EH (cell line): ENCODE results near the gene MORN1.

Experiments used
- DNase-seq: peaks from one replicate; pipeline ENCODE4 v3.0.0-alpha.2; 2015; ENCODE audit warnings: low read depth

MORN1 gene

GRCh38 chr1:2385606-2386280 is 5.6 kb downstream of the MORN1 start:
- DNase-seq: no peak

- no peak for DNase-seq
Measured at GRCh38 chr1:2384941-2385481, 6.3 kb downstream of the MORN1 start.

- no peak for DNase-seq
Measured at GRCh38 chr1:2384130-2384860, 7.1 kb downstream of the MORN1 start.

GRCh38 chr1:2383576-2383975 is 7.8 kb downstream of the MORN1 start:
- no peak for DNase-seq

GRCh38 chr1:2382621-2383361 is 8.6 kb downstream of the MORN1 start:
- DNase-seq: peak; percentile 40

- DNase-seq: peak; percentile 81
Measured at GRCh38 chr1:2381741-2382620, 9.4 kb downstream of the MORN1 start.

GRCh38 chr1:2380816-2381591 is 10.3 kb downstream of the MORN1 start:
- no peak for DNase-seq

GRCh38 chr1:2379733-2380404 is 11.5 kb downstream of the MORN1 start:
- no peak for DNase-seq

GRCh38 chr1:2378956-2379732 is 12.2 kb downstream of the MORN1 start:
- no peak for DNase-seq

- DNase-seq: no peak
Measured at GRCh38 chr1:2378441-2378851, 12.9 kb downstream of the MORN1 start.

- DNase-seq: no peak
Measured at GRCh38 chr1:2377751-2378440, 13.5 kb downstream of the MORN1 start.

GRCh38 chr1:2376931-2377672 is 14.3 kb downstream of the MORN1 start:
- DNase-seq: no peak

- DNase-seq: no peak
Measured at GRCh38 chr1:2376261-2376741, 15.1 kb downstream of the MORN1 start.

GRCh38 chr1:2375923-2376260 is 15.5 kb downstream of the MORN1 start:
- DNase-seq: no peak

GRCh38 chr1:2375246-2375922 is 16.0 kb downstream of the MORN1 start:
- DNase-seq: no peak

GRCh38 chr1:2374252-2375155 is 16.9 kb downstream of the MORN1 start:
- no peak for DNase-seq
